HG03196 (cell line): ENCODE data around the gene VMP1.

Experiments
- ATAC-seq: cut with Tn5 transposase; IDR thresholded peaks from one replicate; pipeline ENCODE4 v1.9.1; 2021; ENCODE audit not compliant: unreplicated experiment

VMP1 gene

DNA sequence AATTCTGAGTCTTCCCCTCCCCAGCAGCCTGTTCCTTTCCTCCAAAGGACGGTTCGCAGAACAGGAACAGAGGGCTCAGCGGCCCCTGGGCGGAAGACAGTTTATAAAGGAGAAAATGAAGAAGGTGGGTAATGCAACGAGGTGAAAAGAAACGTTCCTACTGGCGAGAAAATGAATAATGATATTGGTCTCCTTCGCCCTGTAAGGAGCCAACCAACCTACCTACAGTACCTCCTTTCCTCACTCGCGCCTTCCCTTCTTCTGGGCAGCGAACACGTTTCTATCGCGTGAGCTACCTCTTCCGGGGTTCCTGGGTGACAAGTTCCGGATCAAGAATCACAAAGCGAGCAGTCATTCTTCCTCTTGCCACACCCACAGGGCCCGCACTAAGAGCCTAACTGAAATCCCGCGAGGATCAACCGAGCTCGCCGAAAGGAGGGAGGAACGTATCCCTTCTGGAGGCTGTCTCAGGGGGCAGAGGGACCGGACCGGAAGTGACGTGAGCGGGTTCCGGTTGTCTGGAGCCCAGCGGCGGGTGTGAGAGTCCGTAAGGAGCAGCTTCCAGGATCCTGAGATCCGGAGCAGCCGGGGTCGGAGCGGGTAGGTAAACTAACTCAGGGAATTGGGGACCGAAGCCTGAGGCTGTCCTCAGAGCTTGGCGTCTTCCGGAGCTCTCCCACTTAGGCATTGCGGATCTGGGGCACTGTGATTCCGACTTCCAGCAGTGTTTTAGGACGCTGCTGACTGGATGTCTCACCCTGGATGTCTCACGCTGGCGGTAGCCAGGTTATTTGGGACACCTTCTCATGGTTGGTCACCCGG, at the start of gene VMP1, which contains the start of gene PTRH2:
TSS of gene VMP1 (plus strand) at position 506 of the 822 bp plus-strand sequence. CDS start 23,793 bp downstream, outside the sequence.
TSS of gene PTRH2 (minus strand) at position 282 of the 822 bp plus-strand sequence. CDS start 9,452 bp downstream, outside the sequence.
- ATAC-seq: peak; percentile 97

DNA sequence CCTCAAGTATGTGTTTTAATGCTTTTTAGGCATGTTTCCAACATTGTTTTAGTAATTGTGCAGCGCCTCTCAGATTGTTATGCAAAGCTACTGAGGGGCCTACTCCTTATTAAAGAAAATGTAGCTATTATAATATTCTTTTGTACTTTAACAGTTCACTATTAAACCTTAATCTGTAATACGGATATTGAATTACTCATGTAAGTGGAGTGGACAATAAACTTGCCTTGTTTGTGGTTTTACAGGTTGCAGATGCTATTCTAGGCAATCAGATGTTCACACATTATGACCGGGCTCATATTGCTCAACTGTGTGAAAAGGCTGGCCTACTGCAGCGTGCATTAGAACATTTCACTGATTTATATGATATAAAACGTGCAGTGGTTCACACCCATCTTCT, 41.2 kb upstream of the VMP1 start:
- ATAC-seq: no peak

DNA sequence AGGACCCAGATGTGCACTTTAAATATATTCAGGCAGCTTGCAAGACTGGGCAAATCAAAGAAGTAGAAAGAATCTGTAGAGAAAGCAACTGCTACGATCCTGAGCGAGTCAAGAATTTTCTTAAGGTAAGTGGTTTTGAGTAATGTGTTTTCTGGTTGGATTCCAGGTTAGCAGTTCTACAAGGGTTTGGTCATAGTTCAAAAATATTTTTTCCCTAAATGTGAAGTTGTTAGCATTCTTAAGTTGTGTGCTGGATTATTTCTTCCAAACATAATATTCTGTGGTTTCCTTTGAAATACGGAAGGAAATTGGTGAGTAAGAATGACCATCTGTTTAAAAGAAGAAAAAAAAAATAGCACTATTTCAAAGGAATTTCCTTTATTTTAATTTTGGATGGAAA, 38.6 kb upstream of the VMP1 start:
- ATAC-seq: no peak

DNA sequence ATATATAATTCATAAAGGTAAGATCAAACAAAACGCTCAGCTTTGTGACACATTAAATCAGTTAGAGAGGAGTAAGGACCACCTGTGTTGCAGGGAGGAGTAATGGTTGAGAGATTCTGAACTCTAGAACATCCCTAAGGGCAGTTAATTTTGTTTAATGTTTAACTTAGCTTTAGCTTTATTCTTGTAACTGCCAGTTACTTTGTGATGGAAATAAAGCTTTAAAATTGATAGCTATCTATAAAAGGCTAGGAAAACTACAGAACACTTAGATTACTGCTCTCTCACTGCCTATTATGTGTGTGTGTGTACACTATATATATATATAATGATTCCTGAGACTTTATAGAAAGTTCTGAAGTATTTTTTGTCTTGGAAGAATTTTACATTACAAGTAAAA, 38.0 kb upstream of the VMP1 start:
- no peak for ATAC-seq

DNA sequence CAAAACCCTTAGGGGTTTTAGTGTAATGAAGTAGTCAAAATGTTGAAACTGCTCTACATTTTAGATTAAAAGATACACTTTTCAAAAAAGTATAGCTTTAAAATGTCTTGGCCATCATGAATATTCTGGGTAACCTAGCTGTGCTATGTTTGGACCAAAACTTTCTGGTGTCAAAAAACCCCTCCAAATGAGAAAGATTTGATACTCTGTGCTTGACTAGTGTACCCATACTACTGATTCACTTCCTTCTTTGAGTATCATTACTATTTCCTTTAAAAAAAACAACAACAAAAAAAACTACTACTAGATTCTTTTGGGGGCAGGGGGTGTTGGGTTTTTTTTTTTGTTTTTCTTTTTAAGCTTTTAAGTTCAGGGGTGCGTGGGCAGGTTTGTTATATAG, 37.5 kb upstream of the VMP1 start:
- ATAC-seq: no peak

DNA sequence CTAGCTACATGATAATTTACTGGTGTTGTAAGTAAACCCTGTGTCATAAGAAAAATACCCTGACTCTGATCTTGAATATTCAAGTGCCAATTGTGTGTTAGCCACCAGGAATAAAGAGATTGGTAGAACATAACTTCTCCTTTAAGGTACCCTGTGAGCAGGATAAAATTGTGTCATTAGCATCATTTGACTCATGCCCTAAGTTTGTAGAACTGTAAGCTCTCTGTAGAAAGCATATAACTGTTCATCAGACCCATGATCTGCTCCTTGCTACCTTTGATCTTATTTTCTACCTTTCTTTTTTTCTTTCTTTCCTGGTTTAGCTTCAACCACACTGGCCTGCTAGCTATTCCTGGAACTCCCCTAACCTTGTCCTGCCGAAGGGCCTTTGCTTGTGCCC, 36.1 kb upstream of the VMP1 start:
- no peak for ATAC-seq

DNA sequence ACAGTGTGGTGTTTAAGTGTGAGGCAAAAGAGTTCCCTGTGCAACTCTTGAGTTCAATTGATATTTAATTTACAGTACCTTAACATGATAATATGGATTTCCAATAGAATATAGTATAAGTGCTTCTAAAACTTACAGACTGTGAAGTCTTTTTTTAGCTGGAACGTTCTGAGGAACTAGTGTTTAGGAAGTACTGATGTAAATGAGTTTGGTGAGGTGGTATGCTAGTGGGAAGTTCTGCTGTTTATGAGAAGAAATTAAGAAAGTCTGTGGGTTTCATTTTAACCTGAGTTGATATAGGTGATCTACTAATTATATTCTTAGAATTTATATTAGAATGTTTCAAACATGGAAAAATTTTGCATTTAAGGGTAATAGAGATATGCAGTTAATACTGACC, 32.2 kb upstream of the VMP1 start:
- no peak for ATAC-seq

DNA sequence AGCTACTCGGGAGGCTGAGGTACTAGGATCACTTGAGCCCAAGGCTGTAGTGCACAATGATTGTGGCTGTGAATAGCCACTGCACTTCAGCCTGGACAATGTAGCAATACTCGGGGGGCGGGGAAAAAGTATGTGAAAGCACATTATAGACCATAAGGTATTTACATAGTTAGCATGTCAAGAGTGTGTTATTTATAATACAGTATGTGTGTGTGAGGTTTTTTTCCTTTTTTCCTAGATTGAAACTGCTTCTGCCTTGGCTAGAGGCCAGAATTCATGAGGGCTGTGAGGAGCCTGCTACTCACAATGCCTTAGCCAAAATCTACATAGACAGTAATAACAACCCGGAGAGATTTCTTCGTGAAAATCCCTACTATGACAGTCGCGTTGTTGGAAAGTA, 30.7 kb upstream of the VMP1 start:
- no peak for ATAC-seq

DNA sequence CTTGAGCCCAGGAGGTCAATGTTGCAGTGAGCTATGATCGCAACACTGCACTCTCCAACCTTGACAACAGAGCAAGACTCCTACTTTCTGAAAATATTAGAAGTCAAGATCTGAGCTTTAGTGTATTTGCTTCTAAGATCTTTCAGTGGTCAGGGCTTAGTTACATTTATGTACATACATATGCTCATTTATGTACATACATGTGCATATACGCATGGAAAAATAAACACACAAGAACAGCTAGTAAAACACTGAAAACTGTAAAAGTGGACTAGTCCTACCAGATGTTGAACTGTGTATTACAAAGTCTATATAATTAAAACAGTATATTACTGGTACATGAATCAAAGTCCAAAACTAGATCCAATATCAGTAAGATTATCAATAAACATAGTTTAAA, 28.5 kb upstream of the VMP1 start:
- ATAC-seq: no peak

DNA sequence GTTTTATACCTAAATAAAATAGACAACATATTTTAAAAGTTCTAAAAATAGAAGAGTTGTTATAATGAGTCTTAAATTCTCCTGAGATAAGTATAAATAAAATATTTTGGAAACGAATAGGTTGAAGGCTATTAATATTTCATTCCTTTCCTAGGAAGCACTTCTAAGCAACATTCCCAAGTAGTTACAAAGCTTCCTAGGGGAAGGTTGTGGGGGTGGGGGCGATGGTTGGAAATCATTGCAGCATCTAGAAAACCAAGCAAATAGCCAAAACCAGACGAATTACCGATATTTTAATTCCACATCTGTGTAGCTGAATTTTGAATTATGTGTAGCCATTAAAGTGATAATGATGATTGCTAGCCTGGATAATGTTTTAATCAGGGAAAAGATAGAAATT, 27.1 kb upstream of the VMP1 start:
- ATAC-seq: no peak

DNA sequence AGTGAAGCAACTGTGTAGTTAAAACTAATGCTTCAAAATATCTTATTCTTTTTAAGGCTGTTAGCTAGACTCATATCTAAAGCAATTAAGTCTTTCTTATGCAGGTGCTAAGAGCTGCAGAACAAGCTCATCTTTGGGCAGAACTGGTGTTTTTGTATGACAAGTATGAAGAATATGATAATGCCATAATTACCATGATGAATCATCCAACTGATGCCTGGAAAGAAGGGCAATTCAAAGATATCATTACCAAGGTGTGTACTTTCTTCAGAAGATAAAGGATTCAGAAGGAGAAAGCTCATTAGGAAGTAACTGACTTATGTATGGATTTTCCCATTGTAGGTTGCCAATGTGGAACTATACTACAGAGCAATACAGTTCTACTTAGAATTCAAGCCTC, 24.2 kb upstream of the VMP1 start:
- no peak for ATAC-seq

DNA sequence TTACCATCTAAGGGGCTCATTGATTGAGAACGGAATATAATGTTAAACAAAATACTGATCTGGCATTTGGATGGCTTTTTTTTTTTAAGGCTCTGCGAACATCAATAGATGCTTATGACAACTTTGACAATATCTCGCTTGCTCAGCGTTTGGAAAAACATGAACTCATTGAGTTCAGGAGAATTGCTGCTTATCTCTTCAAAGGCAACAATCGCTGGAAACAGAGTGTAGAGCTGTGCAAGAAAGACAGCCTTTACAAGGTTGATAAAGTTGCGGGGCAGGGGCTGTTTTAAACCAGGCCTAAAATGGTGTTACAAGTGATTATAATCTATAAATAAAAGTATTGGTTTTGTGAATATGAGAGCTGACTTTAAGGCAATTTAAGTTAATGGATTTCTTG, 22.5 kb upstream of the VMP1 start:
- ATAC-seq: no peak

DNA sequence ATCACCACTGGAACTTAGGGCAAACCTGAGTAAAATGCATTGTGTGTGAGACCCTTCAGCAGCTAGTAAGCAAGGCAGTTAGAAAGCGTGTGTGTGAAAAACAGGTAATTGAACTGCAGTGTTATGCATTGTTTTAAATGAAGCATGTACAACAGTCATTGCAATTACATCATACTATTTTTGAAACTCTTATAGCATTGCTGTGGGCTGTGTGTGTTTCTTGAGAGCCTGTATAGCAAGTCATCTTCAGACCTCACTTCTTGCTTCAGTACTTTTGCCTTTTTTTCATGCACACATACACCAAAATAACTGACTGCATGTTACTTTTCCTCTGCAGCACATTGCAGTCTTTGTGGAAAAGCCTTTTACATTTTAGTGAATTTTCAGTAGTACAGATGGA, 19.4 kb upstream of the VMP1 start:
- ATAC-seq: no peak

DNA sequence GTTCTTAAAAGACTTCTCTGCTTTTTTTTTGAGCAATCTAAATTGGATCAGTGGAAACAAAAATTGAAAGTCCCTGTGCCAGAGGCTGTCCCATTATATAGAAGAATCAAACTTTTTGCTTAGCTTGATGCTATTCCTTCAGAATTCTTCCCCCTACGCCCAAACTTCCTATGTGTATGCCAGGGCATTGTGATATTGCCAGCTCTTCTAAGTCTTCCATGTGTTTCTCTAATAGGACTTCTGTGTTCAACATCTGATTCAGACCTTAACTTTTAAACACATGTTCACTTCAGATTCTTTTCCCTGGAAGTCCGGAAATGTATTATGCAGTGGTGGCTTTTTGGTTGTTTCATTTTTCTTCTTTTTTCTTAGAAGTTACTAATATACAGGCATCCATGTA, 19.0 kb upstream of the VMP1 start:
- ATAC-seq: no peak

DNA sequence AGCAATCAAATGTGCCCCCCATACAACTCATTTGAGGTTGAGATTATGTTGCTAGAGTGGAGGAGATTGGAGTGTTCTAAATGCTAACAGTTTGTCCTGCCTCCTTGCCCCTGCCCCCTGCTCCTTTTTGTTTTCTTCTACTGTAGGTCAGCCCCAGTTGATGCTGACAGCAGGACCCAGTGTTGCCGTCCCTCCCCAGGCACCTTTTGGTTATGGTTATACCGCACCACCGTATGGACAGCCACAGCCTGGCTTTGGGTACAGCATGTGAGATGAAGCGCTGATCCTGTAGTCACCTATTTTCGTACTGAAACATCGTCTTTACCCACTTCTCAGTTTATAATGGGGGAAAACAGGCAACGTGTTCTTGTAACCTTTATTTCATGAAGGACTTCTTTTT, 13.9 kb upstream of the VMP1 start:
- no peak for ATAC-seq

DNA sequence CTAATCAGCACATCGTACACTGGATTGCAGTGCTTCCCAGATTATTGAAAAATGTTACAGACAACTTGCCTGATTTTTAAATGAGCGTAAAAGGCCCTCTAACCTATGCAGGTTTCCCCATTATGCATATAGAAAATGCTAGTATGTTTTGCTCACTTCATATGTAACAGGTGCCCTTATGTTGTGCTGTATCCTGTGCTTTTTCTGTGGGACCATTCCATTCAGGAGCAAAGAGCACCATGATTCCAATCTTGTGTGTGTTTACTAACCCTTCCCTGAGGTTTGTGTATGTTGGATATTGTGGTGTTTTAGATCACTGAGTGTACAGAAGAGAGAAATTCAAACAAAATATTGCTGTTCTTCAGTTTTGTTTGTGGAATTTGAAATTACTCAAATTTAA, 13.1 kb upstream of the VMP1 start:
- ATAC-seq: no peak

DNA sequence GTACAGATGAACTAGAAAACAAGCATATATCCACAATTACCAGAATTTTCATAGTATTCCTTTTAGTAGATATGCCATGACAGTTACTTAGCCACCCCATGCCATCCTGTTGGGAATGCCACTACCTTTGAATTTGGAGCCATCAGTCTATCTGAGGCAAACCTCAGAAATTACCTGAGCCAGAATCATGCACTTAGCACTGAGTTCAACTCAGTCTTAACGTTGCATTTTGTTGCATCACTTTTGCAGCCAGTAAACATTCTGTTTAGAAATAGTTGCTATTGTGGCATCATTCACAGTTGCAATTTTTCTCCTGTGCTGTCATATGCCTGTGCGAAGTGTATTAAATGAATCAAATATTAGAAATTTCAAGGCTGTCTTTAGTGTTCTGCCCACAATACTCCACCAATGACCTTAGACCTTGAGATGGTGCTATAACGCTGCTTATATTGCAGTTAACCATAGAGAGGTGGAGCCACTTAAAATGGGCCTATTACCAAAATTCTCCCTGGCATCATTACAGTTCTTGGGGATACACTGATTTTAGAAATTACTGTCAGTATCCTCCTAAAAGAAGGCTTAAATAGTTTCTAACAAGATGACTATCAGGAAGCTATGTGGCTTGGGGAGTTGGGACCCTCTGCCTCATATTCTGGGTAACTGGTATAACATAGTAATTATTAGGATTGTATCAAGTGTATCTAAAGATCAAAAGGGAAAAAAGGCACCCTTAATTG, 11.3 kb upstream of the VMP1 start:
- ATAC-seq: no peak

DNA sequence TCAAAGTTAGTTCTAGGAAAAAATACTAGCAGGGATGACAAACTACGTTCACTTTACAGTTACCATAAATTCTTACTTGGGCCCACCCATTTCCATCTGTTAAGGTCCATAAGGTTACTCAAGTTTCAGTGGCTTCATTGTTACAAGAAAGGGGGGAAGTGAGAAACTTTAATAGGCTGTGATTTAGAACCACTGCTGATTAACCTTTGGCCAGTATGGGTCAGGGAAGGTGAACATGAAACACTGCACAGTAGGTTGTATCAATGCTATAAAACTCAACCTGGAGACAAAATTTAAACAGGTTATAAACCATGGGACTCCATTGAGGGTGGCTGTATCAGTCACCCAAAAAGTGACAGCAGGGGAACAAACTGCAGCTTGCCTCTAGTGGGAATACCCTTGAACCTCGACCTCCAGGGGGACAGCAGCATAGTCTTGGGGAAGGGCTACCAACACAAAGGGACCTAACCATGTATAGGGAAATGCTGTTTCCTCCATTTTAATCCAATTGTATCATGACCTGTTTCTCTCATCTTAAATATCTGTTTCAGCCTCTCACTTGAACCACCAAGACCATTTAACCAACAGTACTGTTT, 10.7 kb upstream of the VMP1 start:
- ATAC-seq: no peak

DNA sequence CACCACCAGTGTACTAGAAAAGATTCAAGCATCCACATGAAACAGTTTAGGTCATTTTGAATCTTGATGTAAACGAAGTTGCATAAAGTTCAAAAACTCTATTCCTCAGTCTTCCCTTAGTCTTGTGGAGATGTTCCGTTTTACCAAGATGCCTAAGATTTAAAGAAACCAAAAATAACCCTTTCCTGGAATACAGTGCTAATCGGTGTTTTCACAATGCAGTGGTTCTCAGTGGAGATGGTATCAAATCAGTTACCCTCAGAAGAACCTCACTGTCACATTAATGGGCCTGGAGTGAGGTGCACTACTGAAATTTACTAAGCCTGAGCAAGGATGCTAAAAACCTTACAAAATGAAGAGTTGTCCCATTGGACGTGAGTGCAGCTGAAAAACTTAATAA, 9.3 kb upstream of the VMP1 start:
- no peak for ATAC-seq

DNA sequence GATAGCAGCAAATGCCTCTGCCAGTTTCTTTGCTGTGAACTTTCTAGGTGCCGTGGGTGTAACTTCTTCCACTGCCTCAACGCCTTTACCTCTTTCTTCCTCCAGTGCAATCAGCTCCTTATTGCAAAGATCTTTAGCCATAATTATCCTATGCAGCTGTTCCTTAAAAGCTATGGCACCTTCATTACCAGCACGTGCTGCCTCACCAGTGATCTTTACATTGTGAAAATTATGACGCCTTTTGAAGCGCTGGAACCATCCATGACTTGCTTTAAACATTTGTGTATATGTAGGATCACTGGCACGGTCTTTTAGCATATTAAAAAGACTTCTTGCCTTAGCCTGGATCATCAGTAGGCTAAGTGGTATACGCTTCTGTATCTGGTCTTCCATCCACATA, 8.2 kb upstream of the VMP1 start:
- no peak for ATAC-seq

DNA sequence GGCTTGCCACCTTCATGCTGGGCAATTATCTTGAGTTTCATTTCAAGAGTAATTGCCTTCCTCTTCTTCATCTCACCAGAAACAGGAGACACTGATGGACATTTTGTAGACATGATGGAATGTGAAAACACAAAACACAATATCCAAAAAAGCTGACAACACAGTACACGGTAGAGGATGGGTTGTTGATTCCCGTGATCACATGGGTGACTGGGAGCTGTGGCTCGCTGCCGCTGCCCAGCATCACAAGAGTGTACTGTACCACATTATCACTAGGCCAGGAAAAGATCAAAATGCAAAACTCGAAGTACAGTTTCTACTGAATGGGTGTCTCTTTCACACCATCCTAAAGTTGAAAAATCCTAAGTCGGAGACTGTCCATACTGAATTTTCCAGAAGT, 7.7 kb upstream of the VMP1 start:
- no peak for ATAC-seq

DNA sequence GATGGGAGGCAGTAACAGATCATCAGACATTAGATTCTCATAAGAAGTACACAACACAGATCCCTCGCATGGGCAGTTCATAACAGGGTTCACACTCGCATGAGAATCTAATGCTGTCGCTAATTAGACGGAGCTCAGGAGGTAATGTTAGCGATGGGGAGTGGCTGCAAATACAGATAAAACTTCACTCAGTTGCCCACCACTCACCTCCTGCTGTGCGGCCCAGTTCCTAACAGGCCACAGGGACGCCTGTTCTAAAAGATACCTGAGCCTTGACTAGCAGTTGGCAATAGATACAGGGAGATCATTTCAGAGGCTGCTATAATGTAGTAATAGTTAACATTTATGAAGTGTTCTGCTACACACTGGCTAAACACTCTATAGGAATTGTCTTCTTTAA, 5.2 kb upstream of the VMP1 start:
- ATAC-seq: no peak
